ENCODE measurements around the gene C4orf51.

Gene C4orf51

GRCh38 chr4:145734576-145735346, 54.8 kb downstream of the C4orf51 start:
- H2AFZ ChIP-seq (ENCODE audit: low read length), result no peak overlapping the region
- H3F3A ChIP-seq (ENCODE audit: low read depth), result no peaks in the 10 kb centered on the region
- no peak overlapping the region for H3K4me2 ChIP-seq (ENCODE audit: low read depth, low read length, poor library complexity, severe bottlenecking)
- H3K9me3 ChIP-seq (ENCODE audit: insufficient read depth, low read depth, low read length), result no peaks in the 10 kb centered on the region
- H3K4me3 ChIP-seq (ENCODE audit: low read length, poor library complexity, severe bottlenecking), result no peak overlapping the region
- H3K79me2 ChIP-seq (ENCODE audit: insufficient read depth, low read length), result no peaks in the 10 kb centered on the region
- no peaks in the 10 kb centered on the region for H4K20me1 ChIP-seq (ENCODE audit: insufficient read depth, low read length, poor library complexity, severe bottlenecking)
- no peaks in the 10 kb centered on the region for H3K4me1 ChIP-seq (ENCODE audit: insufficient read depth, low read length, poor library complexity, severe bottlenecking)
- H3K9ac ChIP-seq (ENCODE audit: low read depth, low read length, poor library complexity, severe bottlenecking), result no peak overlapping the region
- no peak for TF ChIP-seq EZH2phosphoT487 (IDR thresholded peaks at IDR 0.05; ENCODE audit: borderline replicate concordance)
- TF ChIP-seq CTCF (conservative IDR thresholded peaks at IDR 0.05; ENCODE audit: low read length), result no peak
- no peaks in the 10 kb centered on the region for H3K27me3 ChIP-seq (ENCODE audit: insufficient read depth, low read length, poor library complexity, severe bottlenecking)
- H3K36me3 ChIP-seq (ENCODE audit: insufficient read depth, low read length), result no peaks in the 10 kb centered on the region
- no peaks in the 10 kb centered on the region for H3K9me2 ChIP-seq (replicated peaks; ENCODE audit: low read depth, low read length)

DNA sequence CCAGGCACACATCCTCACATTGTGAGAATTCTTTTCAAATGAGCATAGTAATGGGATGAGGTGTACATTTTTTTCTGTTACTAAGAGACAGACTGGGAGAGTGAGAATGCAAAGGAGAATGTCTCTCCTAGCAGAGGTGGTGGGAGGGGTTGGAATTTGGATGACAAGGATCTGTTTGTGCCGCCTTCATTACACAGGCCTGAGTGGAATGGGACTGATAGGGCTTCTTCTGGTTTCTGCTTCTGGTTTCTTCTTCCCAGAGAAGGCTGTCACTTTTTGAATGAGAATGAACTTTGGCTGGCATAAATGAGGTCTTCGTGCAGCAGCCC, 55.4 kb downstream of the C4orf51 start:
- Histone ChIP-seq H3K27me3 (ENCODE audit: insufficient read depth, low read length, poor library complexity, severe bottlenecking) (no peaks in the 10 kb centered on the region), H3K9me2 (replicated peaks; ENCODE audit: low read depth, low read length) (no peaks in the 10 kb centered on the region), H3K9ac (ENCODE audit: low read depth, low read length, poor library complexity, severe bottlenecking) (no peak overlapping the region), H2AFZ (ENCODE audit: low read length) (no peak overlapping the region), H3K36me3 (ENCODE audit: insufficient read depth, low read length) (no peaks in the 10 kb centered on the region), H3F3A (ENCODE audit: low read depth) (no peaks in the 10 kb centered on the region), H4K20me1 (ENCODE audit: insufficient read depth, low read length, poor library complexity, severe bottlenecking) (no peaks in the 10 kb centered on the region), H3K4me2 (ENCODE audit: low read depth, low read length, poor library complexity, severe bottlenecking) (no peak overlapping the region), H3K4me3 (ENCODE audit: low read length, poor library complexity, severe bottlenecking) (no peak overlapping the region), H3K4me1 (ENCODE audit: insufficient read depth, low read length, poor library complexity, severe bottlenecking) (no peaks in the 10 kb centered on the region), H3K9me3 (ENCODE audit: insufficient read depth, low read depth, low read length) (no peaks in the 10 kb centered on the region), H3K79me2 (ENCODE audit: insufficient read depth, low read length) (no peaks in the 10 kb centered on the region)
- TF ChIP-seq EZH2phosphoT487 (IDR thresholded peaks at IDR 0.05; ENCODE audit: borderline replicate concordance) (no peak), CTCF (conservative IDR thresholded peaks at IDR 0.05; ENCODE audit: low read length) (no peak)

DNA sequence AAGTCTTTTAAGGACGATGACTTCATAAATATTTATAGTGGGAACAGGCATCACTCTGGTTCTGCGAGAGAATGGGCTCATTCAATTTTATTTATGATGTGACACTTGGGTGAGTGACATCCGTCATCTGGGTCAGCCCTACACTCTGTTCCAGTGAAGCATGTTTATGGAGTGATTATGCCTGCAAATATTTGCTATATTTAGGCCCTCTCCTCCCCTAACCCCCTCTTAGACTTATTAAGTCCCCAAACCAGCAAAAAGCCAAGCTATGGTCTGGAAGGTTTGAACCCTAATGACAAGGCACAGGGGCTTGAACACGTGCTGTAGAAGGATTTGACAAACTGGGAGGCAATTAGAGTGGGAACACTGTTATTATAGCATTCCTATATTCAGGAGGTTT, 55.9 kb downstream of the C4orf51 start:
- no peak overlapping the region for H2AFZ ChIP-seq (ENCODE audit: low read length)
- H3K4me1 ChIP-seq (ENCODE audit: insufficient read depth, low read length, poor library complexity, severe bottlenecking), result no peaks in the 10 kb centered on the region
- H3K79me2 ChIP-seq (ENCODE audit: insufficient read depth, low read length), result no peaks in the 10 kb centered on the region
- no peak overlapping the region for H3K9ac ChIP-seq (ENCODE audit: low read depth, low read length, poor library complexity, severe bottlenecking)
- H3F3A ChIP-seq (ENCODE audit: low read depth), result no peaks in the 10 kb centered on the region
- no peaks in the 10 kb centered on the region for H3K9me2 ChIP-seq (replicated peaks; ENCODE audit: low read depth, low read length)
- H4K20me1 ChIP-seq (ENCODE audit: insufficient read depth, low read length, poor library complexity, severe bottlenecking), result no peaks in the 10 kb centered on the region
- no peaks in the 10 kb centered on the region for H3K27me3 ChIP-seq (ENCODE audit: insufficient read depth, low read length, poor library complexity, severe bottlenecking)
- no peaks in the 10 kb centered on the region for H3K36me3 ChIP-seq (ENCODE audit: insufficient read depth, low read length)
- H3K4me2 ChIP-seq (ENCODE audit: low read depth, low read length, poor library complexity, severe bottlenecking), result no peak overlapping the region
- no peak overlapping the region for H3K4me3 ChIP-seq (ENCODE audit: low read length, poor library complexity, severe bottlenecking)
- H3K9me3 ChIP-seq (ENCODE audit: insufficient read depth, low read depth, low read length), result no peaks in the 10 kb centered on the region
- TF ChIP-seq EZH2phosphoT487 (IDR thresholded peaks at IDR 0.05; ENCODE audit: borderline replicate concordance) (no peak), CTCF (conservative IDR thresholded peaks at IDR 0.05; ENCODE audit: low read length) (no peak)
